ENCODE data around the gene LGALS7.
"Not testable (repeated sequence)": the region's sequence is repeated elsewhere in the genome, so short reads cannot be mapped to it uniquely, and the experiment has no call there.

Gene LGALS7

GRCh38 chr19:38773469-38774177, at the start of gene LGALS7:
Gene LGALS7, minus strand, starts transcription at chr19:38773517. Its CDS starts 25 bp downstream, at chr19:38773492.
- DNase-seq, result no peak

GRCh38 chr19:38821230-38821825, 48.0 kb upstream of the LGALS7 start:
- not testable (repeated sequence) for DNase-seq

GRCh38 chr19:38819231-38819920, 46.1 kb upstream of the LGALS7 start:
- no peak for DNase-seq

GRCh38 chr19:38817081-38817480, 43.8 kb upstream of the LGALS7 start:
- DNase-seq, result no peak

GRCh38 chr19:38816131-38816750, 42.9 kb upstream of the LGALS7 start:
- DNase-seq, result no peak

GRCh38 chr19:38815059-38816001, 42.0 kb upstream of the LGALS7 start:
- no peak for DNase-seq

GRCh38 chr19:38813932-38814331, 40.6 kb upstream of the LGALS7 start:
- not testable (repeated sequence) for DNase-seq

- DNase-seq, result no peak
These were observed 40.0 kb upstream of the LGALS7 start for GRCh38 chr19:38813323-38813722.

GRCh38 chr19:38812841-38813320, 39.6 kb upstream of the LGALS7 start, which contains the start of gene LGALS4:
Gene LGALS4, minus strand, starts transcription at chr19:38812945. Its CDS starts 59 bp downstream, at chr19:38812886.
- no peak for DNase-seq

GRCh38 chr19:38812009-38812840, 38.9 kb upstream of the LGALS7 start:
- DNase-seq, result no peak

GRCh38 chr19:38809592-38810252, 36.4 kb upstream of the LGALS7 start:
- no peak for DNase-seq

GRCh38 chr19:38808741-38809140, 35.4 kb upstream of the LGALS7 start:
- no peak for DNase-seq

GRCh38 chr19:38807374-38808098, 34.2 kb upstream of the LGALS7 start:
- not testable (repeated sequence) for DNase-seq

- no peak for DNase-seq
These were observed 33.1 kb upstream of the LGALS7 start for GRCh38 chr19:38806371-38806770.

GRCh38 chr19:38805180-38805579, 31.9 kb upstream of the LGALS7 start:
- no peak for DNase-seq

GRCh38 chr19:38803543-38803942, 30.2 kb upstream of the LGALS7 start:
- no peak for DNase-seq

GRCh38 chr19:38801359-38802095, 28.2 kb upstream of the LGALS7 start:
- DNase-seq, result no peak

GRCh38 chr19:38800577-38801347, 27.4 kb upstream of the LGALS7 start:
- no peak for DNase-seq

Data from NCI-H1105 (cell line).